CMK (cell line): ENCODE measurements around the gene ME1.
"Not testable (repeated sequence)": the region's sequence is repeated elsewhere in the genome, so short reads cannot be mapped to it uniquely, and the experiment has no call there.

Experiments used
- DNase-seq: peaks from one replicate; pipeline ENCODE4 v3.0.0-alpha.2; 2010; ENCODE audit warnings: low read depth

Gene ME1

GRCh38 chr6:83352424-83353061 is 78.3 kb downstream of the ME1 start:
- no peak for DNase-seq

GRCh38 chr6:83343121-83343520 is 87.7 kb downstream of the ME1 start:
- no peak for DNase-seq

- DNase-seq: no peak
Measured at GRCh38 chr6:83341765-83342164, 89.1 kb downstream of the ME1 start.

DNA sequence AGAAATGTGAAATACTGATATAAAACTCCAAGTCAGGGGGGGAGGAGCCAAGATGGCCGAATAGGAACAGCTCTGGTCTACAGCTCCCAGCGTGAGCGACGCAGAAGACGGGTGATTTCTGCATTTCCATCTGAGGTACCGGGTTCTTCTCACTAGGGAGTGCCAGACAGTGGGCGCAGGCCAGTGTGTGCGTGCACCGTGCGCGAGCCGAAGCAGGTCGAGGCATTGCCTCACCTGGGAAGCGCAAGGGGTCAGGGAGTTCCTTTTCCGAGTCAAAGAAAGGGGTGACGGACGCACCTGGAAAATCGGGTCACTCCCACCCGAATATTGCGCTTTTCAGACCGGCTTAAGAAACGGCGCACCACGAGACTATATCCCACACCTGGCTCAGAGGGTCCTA is 96.9 kb downstream of the ME1 start:
- not testable (repeated sequence) for DNase-seq

- DNase-seq: no peak
Measured at GRCh38 chr6:83333500-83333899, 97.4 kb downstream of the ME1 start.

DNA sequence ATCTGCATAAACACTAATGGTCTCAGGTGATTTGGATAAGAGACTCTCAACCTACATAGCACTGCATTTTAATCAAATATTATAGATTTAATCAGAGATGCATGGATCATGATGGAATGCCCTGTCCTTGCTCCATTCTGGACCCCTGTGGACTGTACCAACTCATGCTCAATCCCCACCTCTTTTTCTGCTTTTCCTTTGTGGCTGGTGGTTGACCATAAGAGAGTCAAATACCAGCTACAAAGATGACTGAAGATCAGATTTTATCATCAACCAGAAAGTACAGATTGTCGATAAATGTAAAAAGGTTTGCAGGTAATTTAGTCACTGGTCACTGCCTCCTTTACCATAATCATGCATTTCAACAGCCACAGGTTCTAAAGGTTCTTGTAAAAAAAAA is 116.2 kb downstream of the ME1 start:
- no peak for DNase-seq

DNA sequence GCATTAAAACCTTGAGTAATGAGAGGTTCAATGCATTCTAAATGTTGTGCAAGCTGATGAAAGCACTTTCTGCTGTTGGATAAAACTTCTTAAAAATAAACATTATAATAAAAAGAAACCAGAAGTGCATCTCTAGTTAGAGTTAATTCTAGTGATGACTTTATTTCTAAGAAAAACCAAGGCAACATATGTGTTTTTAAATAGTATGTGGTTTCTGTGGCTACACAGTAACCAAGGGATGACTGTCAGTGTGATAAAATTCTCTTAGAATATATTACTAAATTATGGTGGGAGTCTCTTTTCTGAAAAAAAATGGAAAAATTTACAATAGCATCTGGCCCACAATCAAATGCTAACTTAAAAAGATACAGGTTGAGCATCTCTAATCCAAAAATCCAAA is 117.0 kb downstream of the ME1 start:
- DNase-seq: no peak

DNA sequence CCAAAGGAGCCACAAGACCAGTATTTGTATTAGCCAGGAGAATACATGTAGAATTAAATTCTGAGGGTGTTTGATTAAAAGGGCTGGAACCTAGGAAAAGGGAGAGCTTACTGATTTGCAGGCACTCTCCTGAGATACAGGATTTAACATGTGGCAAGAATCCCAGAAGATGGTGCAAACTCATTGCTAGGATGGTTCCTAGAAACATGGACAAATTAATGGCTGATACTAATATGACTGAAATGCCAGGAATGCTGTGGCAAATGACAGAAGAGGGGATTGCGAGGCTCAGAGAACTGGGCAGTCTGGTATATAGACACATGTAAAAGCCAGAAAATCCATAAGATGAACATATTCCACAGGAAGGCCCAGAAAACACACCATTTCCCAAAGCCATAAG is 119.6 kb downstream of the ME1 start:
- no peak for DNase-seq

GRCh38 chr6:83310046-83310445 is 120.8 kb downstream of the ME1 start:
- no peak for DNase-seq

GRCh38 chr6:83309344-83309743 is 121.5 kb downstream of the ME1 start:
- no peak for DNase-seq

GRCh38 chr6:83308833-83309232 is 122.0 kb downstream of the ME1 start:
- DNase-seq: no peak

GRCh38 chr6:83307849-83308248 is 123.0 kb downstream of the ME1 start:
- no peak for DNase-seq

DNA sequence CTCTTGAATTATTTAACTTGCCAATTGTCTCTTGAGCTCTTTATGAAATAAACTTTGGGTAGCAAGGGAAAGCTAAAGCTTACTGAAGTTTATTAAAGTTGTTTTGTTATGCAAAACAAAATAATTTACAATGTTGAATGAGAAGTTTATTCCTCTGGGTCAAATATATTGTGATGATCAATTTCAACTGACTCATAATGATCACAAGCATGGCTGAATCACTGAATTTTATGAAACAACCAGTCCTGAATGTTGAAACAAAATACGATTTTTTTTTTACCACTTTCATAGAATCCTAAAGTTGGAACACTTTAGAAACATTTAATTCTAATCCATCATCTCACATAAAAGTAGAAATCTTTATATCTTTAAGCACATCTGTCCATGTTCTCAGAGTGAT is 127.4 kb downstream of the ME1 start:
- DNase-seq: no peak

DNA sequence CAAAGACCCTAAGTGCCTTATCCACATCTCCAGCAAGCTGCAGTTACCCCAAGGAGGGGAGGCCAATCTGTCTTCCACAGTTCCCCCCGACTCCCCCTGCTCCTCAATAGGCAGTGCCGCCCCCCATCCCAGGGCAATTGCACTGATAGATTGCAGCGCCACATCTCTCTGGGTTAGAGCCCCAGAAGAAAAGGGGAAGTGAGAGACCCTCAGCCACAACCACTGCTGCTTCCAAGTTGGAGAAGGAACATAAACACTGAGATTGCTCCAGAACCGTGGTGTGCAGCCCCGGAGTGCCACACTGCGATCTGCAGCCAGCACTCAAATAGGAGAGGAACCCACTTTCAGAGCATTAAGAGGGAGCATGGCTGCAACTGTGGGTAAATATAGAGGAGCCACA is 136.2 kb downstream of the ME1 start:
- no peak for DNase-seq

GRCh38 chr6:83292900-83293843 is 137.7 kb downstream of the ME1 start:
- DNase-seq: no peak

DNA sequence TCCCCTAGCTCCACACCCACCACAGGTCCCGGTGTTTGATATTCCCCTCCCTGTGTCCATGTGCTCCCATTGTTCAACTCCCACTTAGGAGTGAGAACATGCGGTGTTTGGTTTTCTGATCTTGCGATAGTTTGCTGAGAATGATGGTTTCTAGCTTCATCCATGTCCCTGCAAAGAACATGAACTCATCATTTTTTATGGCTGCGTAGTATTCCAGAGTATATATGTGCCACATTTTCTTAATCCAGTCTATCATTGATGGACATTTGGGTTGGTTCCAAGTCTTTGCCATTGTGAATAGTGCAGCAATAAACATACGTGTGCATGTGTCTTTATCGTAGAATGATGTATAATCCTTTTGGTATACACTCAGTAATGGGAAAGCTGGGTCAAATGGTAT is 143.6 kb downstream of the ME1 start:
- not testable (repeated sequence) for DNase-seq

DNA sequence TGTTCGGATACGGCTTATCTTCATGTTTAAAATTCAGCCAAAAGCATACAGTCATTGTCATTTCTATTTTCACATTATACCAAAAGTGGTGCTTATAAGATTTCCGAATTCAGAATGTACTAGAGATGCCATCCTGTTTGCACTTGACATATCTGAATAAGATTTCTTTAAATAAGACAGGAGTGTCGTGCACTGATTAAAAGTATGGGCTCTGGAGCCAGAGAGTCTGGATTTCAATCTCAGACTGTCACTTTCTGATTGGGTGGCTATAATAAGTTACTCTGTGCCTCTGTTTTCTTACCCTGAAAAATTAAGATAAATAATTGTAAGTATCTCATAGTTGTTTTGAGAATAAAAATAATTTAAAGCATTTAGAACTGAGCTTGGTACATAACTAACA is 144.9 kb downstream of the ME1 start:
- DNase-seq: no peak

GRCh38 chr6:83273596-83273995 is 157.3 kb downstream of the ME1 start:
- no peak for DNase-seq

DNA sequence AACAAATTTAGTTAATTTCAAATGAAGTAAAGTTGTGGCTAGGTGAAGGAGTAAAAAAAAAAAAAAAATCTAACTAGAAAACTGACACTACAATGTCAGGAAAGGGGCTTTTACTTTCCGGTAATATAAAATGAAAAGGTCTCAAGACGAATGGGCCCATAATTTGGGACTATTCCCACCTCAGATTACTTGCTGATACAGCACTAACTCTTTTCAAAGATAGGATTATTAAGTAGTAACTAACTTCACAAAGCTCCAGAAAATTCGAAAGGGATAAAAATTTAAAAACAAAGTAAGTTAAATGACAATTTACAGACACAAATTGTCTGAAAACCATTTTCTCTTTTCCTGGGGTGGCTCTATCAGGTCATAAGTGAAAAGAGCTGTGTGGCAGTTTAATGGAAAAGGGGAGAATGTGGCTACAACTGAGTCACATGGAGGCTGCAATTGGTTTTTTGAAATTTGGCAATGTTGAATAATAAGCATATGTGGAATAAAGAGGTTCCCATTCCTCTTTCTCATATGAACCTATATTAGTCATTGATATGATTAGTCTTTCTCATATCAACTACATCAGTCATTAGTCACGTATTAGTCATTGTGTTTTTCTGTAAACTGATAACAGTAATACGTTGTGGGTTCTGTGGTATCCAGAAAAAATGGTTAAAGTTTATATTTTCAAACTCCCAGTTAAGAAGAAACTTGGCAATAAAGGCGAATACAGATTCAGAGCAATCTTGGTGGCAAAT is 159.7 kb downstream of the ME1 start:
- no peak for DNase-seq

GRCh38 chr6:83265384-83265783 is 165.5 kb downstream of the ME1 start:
- DNase-seq: no peak

- no peak for DNase-seq
Measured at GRCh38 chr6:83260577-83260976, 170.3 kb downstream of the ME1 start.

DNA sequence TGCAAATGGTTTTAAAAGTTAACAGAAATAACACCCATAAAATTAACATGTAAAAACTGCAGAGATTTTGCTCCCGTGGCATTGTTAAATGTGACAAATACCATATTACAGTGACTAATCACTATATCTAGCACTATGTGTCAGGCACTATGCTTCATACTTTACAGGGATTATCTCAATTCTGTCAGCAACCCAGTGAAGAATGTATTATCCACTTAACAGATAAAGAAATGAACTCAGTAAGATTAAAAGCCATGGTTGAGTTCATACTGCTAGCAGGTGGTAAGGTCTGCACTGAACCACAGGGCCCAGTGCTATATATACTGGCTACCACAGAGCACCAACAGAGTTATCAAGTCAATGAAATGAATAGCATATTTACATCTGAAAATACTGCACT is 172.3 kb downstream of the ME1 start:
- DNase-seq: no peak

GRCh38 chr6:83257791-83258190 is 173.1 kb downstream of the ME1 start:
- no peak for DNase-seq
